Nephron progenitor cell (in vitro differentiated cells): ENCODE data around the gene TRIP10.
"Not testable (repeated sequence)": the region's sequence is repeated elsewhere in the genome, so short reads cannot be mapped to it uniquely, and the experiment has no call there.

ENCODE experiments used
- DNase-seq: peaks from one replicate; pipeline ENCODE4 v3.0.0; 2021
- H3K27ac Mint-ChIP-seq: 2 replicates; pipeline ENCODE4 v1.8.0; 2021; ENCODE audit warnings: mild to moderate bottlenecking, moderate library complexity, mixed read lengths
- H3K27me3 Mint-ChIP-seq: 2 replicates; pipeline ENCODE4 v1.8.0; 2021; ENCODE audit warnings: mild to moderate bottlenecking, low read depth, mixed read lengths; ENCODE audit not compliant: poor library complexity
- H3K36me3 Mint-ChIP-seq: 2 replicates; pipeline ENCODE4 v1.8.0; 2021; ENCODE audit warnings: low read depth, mixed read lengths
- H3K4me1 Mint-ChIP-seq: 2 replicates; pipeline ENCODE4 v1.8.0; 2021; ENCODE audit warnings: mixed read lengths
- H3K4me3 Mint-ChIP-seq: 2 replicates; pipeline ENCODE4 v1.8.0; 2021; ENCODE audit warnings: mild to moderate bottlenecking, moderate library complexity, mixed read lengths
- H3K9me3 Mint-ChIP-seq: 2 replicates; pipeline ENCODE4 v1.8.0; 2021; ENCODE audit warnings: mild to moderate bottlenecking, moderate library complexity, mixed read lengths
- CTCF ChIP-seq: fragments of 200-600 bp; sonication (generic); IDR thresholded peaks from 2 replicates; pipeline ENCODE4 v1.5.0; 2021; ENCODE audit warnings: antibody characterized with exemption

TRIP10 gene

GRCh38 chr19:6705931-6706632, 33.4 kb upstream of the TRIP10 start:
- H3K4me1 Mint-ChIP-seq = no peaks in the 10 kb centered on the region
- H3K27me3 Mint-ChIP-seq = peaks cover 58% of the 10 kb centered on the region
- DNase-seq = no peak

GRCh38 chr19:6706633-6706958, 32.9 kb upstream of the TRIP10 start:
- TF ChIP-seq CTCF = no peak

More at GRCh38 chr19:6705931-6706632, 33.4 kb upstream of the TRIP10 start:
- no peak for TF ChIP-seq CTCF
- Mint-ChIP-seq H3K36me3 (no peaks in the 10 kb centered on the region), H3K27ac (no peak overlapping the region), H3K9me3 (peaks cover 4% of the 10 kb centered on the region), H3K4me3 (no peak overlapping the region)

GRCh38 chr19:6707011-6707657, 32.3 kb upstream of the TRIP10 start:
- H3K9me3 Mint-ChIP-seq = peaks cover 4% of the 10 kb centered on the region
- no peak overlapping the region for H3K4me3 Mint-ChIP-seq
- H3K27me3 Mint-ChIP-seq = peaks cover 64% of the 10 kb centered on the region
- H3K27ac Mint-ChIP-seq = no peak overlapping the region
- TF ChIP-seq CTCF = no peak
- no peak for DNase-seq
- H3K36me3 Mint-ChIP-seq = no peaks in the 10 kb centered on the region
- H3K4me1 Mint-ChIP-seq = no peaks in the 10 kb centered on the region

More at GRCh38 chr19:6706633-6706958, 32.9 kb upstream of the TRIP10 start:
- no peaks in the 10 kb centered on the region for H3K36me3 Mint-ChIP-seq
- no peaks in the 10 kb centered on the region for H3K4me1 Mint-ChIP-seq
- no peak overlapping the region for H3K4me3 Mint-ChIP-seq
- H3K9me3 Mint-ChIP-seq = peaks cover 4% of the 10 kb centered on the region
- H3K27ac Mint-ChIP-seq = no peak overlapping the region
- peaks cover 63% of the 10 kb centered on the region for H3K27me3 Mint-ChIP-seq
- no peak for DNase-seq

- Mint-ChIP-seq H3K36me3 (no peaks in the 10 kb centered on the region), H3K27me3 (peaks cover 68% of the 10 kb centered on the region)
These were observed 31.8 kb upstream of the TRIP10 start for GRCh38 chr19:6707658-6708018.

GRCh38 chr19:6708346-6708745, 31.1 kb upstream of the TRIP10 start:
- no peak for TF ChIP-seq CTCF
- no peak for DNase-seq
- Mint-ChIP-seq H3K27me3 (peaks cover 69% of the 10 kb centered on the region), H3K4me1 (no peaks in the 10 kb centered on the region), H3K36me3 (no peaks in the 10 kb centered on the region), H3K4me3 (no peak overlapping the region), H3K9me3 (no peaks in the 10 kb centered on the region), H3K27ac (no peak overlapping the region)

More at GRCh38 chr19:6707658-6708018, 31.8 kb upstream of the TRIP10 start:
- Mint-ChIP-seq H3K4me3 (no peak overlapping the region), H3K9me3 (peaks cover 4% of the 10 kb centered on the region), H3K27ac (no peak overlapping the region), H3K4me1 (no peaks in the 10 kb centered on the region)
- no peak for TF ChIP-seq CTCF
- no peak for DNase-seq

- not testable (repeated sequence) for H3K4me3 Mint-ChIP-seq, DNase-seq, H3K9me3 Mint-ChIP-seq, H3K36me3 Mint-ChIP-seq, H3K27ac Mint-ChIP-seq, H3K4me1 Mint-ChIP-seq
- H3K27me3 Mint-ChIP-seq = peaks cover 69% of the 10 kb centered on the region
These were observed 30.6 kb upstream of the TRIP10 start for GRCh38 chr19:6708913-6709312.
